HG03520 (cell line): ENCODE results near the gene RNF5.
"Not testable (repeated sequence)": the region's sequence is repeated elsewhere in the genome, so short reads cannot be mapped to it uniquely, and the experiment has no call there.

Experiments
- ATAC-seq: cut with Tn5 transposase; IDR thresholded peaks from one replicate; pipeline ENCODE4 v1.9.1; 2021; ENCODE audit warnings: mild to moderate bottlenecking, moderate library complexity; ENCODE audit not compliant: unreplicated experiment

RNF5 gene

DNA sequence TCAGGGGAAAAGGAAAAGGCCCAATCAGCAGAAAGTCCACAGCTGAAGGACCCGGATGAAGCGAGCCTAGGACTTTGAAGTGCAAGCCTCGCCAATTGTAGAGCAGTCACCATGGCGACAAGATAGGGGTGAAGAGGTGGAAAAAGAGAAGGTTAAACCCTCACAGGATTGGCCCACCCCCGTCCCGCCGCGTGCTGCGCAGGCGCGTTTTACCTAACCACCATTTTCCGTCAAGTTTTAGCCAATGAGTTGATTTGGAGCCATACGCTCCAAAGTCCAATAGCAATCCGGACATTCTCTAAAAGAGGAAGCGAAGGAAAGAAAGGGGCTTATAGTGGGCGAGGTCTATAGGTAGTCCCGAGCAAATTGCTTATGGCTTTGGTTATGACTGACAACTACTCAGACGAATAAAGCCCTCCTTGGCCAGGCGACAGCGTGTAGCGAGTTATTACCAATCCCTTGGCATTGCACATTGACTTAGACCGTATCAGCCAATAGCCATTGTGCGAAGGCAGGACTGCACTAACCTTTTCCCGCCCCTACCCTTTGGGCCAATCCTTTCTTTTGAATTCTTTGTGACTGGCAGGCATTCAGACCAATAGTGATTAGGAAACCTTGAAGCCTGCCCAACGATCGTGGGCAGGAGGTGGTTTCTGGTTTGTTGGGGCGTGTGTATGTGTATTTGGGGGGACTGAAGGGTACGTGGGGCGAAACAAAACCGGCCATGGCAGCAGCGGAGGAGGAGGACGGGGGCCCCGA lies at the start of gene RNF5:
RNF5 (plus strand) TSS at position 618 of the 759 bp plus-strand sequence; CDS start at position 725, 107 bp downstream.
- peak; percentile 83 for ATAC-seq

GRCh38 chr6:32128751-32129296 lies 49.4 kb upstream of the RNF5 start:
- ATAC-seq: no peak

DNA sequence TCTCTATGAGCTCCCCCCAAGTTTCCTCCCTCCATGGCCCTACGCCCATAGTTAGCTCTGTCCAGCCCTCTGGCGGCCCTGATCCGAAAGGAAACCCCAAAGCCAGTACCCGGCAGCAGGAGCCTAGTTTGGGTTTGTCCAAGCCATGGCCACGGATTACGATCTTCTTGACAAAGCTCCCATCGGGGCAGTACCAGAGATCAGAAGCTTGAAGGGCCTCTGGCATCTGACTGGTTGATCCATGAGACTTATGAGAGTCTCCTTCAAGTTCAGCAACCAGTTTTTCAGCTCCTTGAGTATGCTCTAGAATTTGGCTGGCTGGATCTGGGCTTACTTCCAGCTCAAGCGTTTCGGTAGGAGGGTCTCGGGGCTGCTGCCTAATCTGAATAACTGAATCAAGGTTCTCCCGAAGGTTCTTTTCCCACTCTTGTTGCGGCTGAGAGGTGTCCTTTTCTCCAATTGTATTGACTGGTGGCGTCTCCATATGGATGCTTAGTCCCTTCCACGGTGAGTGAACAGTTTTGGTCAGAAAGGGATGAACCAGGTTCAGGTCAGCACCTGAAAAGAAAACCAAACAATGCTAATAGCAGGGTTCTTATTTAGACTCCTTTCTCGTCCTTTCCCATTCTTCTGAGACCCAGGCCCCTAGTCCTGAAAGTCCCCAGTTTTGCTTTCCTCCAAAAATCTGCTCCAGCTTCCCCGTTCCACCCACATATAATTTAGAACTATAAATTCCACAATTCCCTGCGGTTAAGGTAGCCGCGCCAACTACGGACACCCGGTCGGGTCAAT lies 48.7 kb upstream of the RNF5 start:
- peak; percentile 12 for ATAC-seq

- ATAC-seq: no peak
These were observed 46.7 kb upstream of the RNF5 start for GRCh38 chr6:32131439-32131948.

- ATAC-seq: no peak
These were observed 46.1 kb upstream of the RNF5 start for GRCh38 chr6:32132110-32132509.

- ATAC-seq: no peak
These were observed 44.4 kb upstream of the RNF5 start for GRCh38 chr6:32133786-32134185.

DNA sequence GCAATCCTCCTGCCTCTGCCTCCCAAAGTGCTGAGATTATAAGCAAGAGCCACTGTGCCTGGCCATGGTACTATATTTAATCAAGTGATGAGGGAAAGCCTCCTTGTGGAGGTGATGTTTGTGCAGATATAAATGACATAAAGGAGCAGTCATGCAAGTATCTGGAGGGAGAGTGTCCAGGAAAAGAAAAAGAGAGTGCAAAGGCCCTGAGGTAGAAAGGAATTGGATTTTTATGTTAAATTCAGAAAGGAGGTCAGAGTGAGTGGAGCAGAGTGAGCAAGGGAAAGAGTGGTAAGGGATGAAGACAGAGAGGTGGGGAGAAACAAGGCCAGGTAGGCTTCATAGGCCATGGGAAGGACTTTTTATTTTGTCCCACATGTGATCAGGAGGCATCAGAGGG lies 40.8 kb upstream of the RNF5 start:
- ATAC-seq: no peak

GRCh38 chr6:32139590-32139989 lies 38.6 kb upstream of the RNF5 start:
- no peak for ATAC-seq

- no peak for ATAC-seq
These were observed 37.7 kb upstream of the RNF5 start for GRCh38 chr6:32140420-32141046.

- ATAC-seq: not testable (repeated sequence)
These were observed 34.0 kb upstream of the RNF5 start for GRCh38 chr6:32144238-32144637.

DNA sequence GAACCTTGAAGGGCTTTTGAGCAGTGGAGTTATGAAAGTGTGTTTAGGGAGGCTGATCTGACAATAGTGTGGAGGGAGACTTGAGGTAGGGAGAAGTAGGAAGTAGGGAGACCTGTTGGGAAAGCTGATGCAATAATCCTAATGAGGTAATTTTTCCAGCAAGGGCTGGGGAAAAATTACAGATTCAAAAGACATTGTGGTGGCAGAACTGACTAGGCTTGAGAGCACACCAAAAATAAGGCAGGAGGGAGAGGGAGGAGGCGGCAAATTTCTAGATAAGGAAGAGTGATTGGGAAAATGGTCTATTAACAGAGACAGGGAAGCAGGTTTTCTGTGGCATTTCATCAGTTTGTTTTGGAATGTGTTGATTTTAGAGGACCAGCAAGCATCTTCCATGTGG lies 31.9 kb upstream of the RNF5 start:
- ATAC-seq: no peak

DNA sequence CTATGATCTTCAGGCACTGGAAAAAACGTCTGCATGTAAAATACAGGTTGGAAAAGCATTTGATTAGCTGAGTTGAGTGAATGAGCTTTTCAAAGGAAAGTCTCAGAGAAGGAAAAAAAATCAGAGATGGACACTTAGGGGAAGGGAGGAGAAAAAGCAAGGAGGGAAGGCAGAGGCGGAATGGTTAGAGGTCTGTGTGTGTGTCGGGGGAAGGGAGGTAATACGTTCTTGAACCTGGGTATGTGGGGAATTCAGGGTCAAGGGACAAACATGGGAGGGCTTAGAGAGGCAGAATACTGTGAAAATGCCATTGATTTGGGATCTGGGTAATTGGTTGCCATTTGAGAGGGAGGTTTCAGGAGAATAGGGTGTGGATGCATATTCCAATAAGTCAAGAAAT lies 31.5 kb upstream of the RNF5 start:
- ATAC-seq: no peak

- no peak for ATAC-seq
These were observed 30.6 kb upstream of the RNF5 start for GRCh38 chr6:32147401-32148132.

DNA sequence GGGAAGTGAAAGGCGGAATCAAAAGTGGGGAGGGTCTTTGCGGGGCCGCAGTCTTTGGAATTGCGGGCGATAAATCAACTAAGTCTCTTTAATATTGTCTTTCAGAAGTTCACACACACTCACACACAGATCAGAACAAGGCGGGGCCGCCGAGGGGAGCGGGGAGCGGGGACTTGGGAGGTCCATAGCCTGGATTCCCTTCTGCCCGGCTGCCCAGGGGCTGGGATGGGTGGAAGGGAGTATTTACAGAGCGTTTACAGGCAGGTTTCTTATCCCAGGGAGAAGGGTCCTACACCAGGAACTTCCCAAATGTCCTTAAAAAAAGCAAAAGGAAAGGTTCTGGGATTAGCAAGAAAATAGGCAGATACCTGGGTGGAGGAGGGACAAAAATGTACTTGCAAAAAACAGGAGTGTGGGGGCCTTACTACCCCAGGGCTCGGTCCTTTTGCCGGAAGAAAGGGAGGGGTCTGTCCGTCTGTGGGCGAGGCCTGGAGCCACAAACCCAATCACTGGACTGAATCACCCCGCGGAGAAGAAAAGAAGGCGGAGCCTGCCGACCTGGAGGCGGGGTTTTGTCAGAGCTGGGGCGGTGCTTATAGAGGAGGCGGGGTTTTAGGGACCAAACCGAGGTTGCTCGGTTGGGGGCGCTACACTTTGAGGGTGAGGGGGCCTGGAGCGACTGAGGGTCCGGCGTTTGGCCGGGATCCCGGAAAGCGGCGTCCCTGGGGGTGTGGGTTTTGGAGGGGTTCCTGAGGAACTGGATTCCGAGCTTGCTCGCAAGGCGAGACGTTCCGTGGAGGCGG lies 29.7 kb upstream of the RNF5 start:
- ATAC-seq: no peak

- ATAC-seq: no peak
These were observed 29.0 kb upstream of the RNF5 start for GRCh38 chr6:32149092-32149755.

- no peak for ATAC-seq
These were observed 28.0 kb upstream of the RNF5 start for GRCh38 chr6:32149932-32150870.

- ATAC-seq: no peak
These were observed 26.9 kb upstream of the RNF5 start for GRCh38 chr6:32151181-32151862.
